DMS114 treated with DMSO at 0.1 percent for 48 hours (cell line): ENCODE measurements around the gene HRAS.

Experiments used
- DNase-seq: peaks from one replicate; lab custom pipeline; 2025; ENCODE audit not compliant: unreplicated experiment; lab: John Stamatoyannopoulos, UW

HRAS gene

GRCh38 chr11:497565-498296 lies 37.6 kb downstream of the HRAS start:
- no peak for DNase-seq

- no peak for DNase-seq
Observed at GRCh38 chr11:496834-497564, 38.4 kb downstream of the HRAS start.

GRCh38 chr11:495537-495931 lies 39.8 kb downstream of the HRAS start:
- no peak for DNase-seq

DNA sequence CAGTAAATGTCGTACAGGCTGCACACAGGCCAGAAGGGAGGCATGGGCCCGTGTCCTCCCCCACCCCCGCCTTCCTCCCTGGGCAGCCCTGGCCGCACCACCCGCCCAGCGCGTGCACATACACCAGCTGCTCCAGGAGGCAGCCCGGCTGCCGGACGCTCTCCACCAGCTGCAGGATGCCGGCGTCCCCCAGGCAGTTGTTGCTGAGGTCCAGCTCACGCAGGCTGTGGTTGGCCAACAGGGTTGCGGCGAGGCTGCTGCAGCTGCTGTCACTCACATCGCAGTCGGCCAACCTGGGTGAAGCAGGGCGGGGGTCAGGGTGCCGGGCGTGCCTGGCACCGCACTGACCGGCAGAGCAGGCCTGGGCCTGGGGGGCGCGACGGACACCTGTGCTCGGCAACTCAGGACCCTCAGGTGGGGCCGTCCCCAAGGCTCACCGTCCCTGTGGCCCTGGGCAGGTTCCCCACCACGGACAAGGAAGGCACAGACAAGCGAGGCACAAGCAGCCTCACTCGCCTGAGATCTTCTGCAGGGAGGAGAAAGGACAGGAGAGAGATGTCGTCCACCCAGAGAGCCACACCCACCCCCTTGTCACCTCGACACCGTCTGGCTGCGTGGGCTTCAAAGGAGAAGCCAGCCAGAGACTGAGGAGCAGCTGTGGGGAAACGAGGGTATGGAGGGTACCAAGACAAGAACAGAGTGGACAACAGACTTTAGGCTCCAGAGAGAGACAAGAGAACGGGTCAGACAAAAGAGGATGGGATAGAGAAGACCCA lies 40.4 kb downstream of the HRAS start:
- DNase-seq = no peak

GRCh38 chr11:492427-493226 lies 42.7 kb downstream of the HRAS start:
- no peak for DNase-seq

- no peak for DNase-seq
Observed at GRCh38 chr11:491358-491757, 44.0 kb downstream of the HRAS start.

DNA sequence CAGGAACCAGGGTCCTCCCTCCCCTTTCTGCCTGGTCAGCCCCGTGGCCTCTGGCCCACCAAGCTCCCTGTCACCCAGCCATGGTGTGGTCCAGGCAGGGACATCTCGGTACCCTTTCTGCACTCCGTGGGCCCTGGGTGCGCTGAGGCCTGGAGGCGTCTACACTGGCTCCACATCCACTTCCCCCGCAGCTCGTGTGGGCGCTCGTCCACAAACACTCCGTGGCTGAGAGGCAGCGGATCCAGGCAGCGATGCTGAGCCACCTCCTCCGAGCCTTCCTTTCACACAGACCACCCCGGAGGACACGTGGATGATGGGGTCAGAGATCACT lies 44.5 kb downstream of the HRAS start:
- no peak for DNase-seq

- DNase-seq = no peak
Observed at GRCh38 chr11:490186-490929, 45.0 kb downstream of the HRAS start.

GRCh38 chr11:489610-490185 lies 45.7 kb downstream of the HRAS start:
- DNase-seq = no peak

DNA sequence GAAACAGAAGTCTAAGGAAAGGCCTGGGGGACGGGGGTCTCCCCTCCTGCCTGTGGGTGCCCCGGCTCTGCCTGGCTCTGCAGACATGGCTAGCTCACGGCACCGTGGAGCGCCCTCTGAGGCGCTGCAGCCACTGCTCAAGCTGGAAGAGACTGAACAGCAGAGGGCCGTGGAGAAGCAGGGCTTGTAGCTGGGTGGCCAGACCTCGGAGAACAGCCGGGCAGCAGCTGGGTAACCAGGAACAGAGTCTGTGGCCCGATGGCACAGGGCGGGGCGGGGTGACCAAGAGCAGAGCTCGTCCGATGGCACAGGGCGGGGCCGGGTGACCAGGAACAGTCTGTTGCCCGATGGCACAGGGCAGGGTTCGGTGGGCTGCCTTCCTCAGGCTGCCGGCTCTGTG lies 46.4 kb downstream of the HRAS start:
- no peak for DNase-seq

DNA sequence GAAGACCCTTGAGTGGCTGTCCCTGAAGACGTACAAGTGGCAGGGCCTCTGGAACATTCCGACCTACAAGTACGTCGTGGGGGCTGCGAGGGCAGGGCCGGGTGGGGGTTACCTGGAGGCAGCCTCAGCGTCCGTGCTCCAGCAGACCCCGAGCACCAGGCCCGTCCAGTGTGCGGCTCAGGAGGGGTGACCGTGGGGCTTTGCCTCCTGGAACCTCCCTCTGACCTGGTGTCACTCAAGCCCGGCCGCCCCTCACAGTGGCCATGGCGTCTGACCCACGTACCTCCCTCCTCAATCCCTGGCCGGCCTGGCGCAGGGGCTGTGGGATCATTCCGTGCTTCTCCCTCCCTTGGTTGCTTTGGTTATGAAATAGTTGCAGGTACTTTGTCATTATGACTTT lies 46.8 kb downstream of the HRAS start:
- DNase-seq = no peak

GRCh38 chr11:488062-488461 lies 47.3 kb downstream of the HRAS start:
- DNase-seq = no peak

DNA sequence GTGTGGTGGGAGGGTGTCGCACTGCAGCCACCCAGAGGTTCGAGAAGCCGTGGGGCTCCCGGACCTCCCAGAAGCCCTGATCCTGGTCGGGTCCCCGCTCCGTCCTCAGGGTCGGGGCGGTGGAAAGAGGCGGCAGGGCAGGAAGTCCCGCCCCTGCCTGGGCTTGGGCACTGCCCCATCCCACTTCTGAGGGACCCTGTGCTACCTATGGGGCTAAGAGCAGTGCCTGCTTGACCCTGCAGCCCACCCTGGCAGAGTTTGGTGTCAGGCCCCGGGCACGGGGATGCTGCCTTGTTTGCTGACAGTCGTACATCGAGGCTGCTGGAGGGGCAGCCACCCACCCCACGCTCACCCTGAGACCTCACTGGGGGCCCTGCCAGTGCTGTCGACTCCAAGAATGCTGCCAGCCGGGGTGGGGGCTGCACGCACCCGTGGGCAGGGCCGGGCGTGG lies 47.8 kb downstream of the HRAS start:
- no peak for DNase-seq

DNA sequence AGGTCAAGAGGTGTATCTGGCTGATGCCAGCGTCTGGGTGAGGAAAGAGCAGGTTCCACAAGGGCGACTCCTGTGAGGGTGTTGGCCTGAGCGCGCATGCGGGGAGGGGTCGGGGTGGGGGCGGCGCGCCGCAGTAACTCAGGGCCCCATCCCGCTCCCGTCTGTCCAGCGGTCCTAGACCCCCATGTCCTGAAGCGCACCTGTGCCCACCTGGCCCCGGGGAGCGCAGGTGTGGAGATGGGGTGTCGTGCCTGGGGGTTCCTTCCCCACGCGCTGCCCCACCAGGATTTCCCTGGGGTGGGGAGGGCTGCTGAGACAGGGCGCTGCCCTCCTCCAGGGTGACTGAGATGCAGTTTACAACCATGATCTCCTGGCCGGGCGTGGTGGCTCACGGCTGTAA lies 49.2 kb downstream of the HRAS start:
- no peak for DNase-seq

- DNase-seq = no peak
Observed at GRCh38 chr11:484616-485015, 50.8 kb downstream of the HRAS start.
